NCI-H82 (cell line): ENCODE results near the gene COLEC12.

ENCODE experiments used
- DNase-seq: peaks from one replicate; lab custom pipeline; 2025; lab: John Stamatoyannopoulos, UW

Gene COLEC12

GRCh38 chr18:275486-275885 is 225.0 kb downstream of the COLEC12 start:
- DNase-seq = no peak

- DNase-seq = no peak
These were observed 226.2 kb downstream of the COLEC12 start for GRCh38 chr18:274313-274712.

DNA sequence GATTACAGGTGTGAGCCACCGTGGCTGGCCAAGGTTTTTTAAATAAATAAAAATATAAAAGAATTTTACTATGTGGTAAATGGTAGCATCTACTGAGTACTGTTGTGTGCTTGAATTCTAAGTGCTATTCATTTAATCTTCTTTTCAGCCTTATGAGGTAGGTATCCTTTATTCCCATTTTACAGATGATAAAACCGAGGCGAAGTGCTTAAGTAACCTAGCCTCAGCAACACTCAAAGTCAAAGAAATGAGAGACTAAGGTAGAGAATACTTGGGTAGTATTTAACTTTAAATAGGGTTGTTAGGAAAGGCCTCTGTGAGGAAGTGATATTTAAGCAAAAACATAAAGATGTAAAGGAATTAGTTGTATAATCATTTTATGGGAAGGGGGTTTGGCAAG is 227.0 kb downstream of the COLEC12 start:
- DNase-seq = no peak

GRCh38 chr18:272650-273049 is 227.9 kb downstream of the COLEC12 start:
- no peak for DNase-seq

GRCh38 chr18:269480-270095 is 230.9 kb downstream of the COLEC12 start:
- DNase-seq = peak; percentile 18

GRCh38 chr18:267688-268552 is 232.6 kb downstream of the COLEC12 start, which contains the start of gene THOC1:
THOC1 (minus strand) TSS chr18:268047; CDS start chr18:268019, 28 bp downstream.
- peak; percentile 94 for DNase-seq

DNA sequence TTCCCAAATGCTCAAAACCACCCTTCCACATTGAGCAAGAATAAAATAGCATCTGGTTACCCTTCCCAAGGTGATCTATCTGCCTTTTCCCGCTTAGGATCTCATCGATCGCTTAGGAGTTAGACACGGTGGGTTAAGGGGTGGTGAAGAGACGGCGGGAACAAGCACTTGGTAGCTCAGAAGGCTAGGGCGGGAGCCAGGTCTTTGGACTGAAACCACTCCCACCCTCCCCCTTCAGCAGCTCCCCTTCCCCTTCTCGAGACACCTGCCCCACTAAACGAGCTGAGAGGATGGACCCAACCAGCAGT is 233.2 kb downstream of the COLEC12 start:
- peak; percentile 71 for DNase-seq
